NK-92 (cell line): Measurements from ENCODE around the gene PGD.
A peak's percentile ranks its signal among the peaks of the same experiment; 100 is the strongest.
"Not testable (repeated sequence)": the region's sequence is repeated elsewhere in the genome, so short reads cannot be mapped to it uniquely, and the experiment has no call there.

ENCODE experiments used
- DNase-seq: peaks from one replicate; lab custom pipeline; 2025; ENCODE audit not compliant: unreplicated experiment; lab: John Stamatoyannopoulos, UW

Gene PGD

GRCh38 chr1:10398278-10398733 is 558 bp upstream of the PGD start:
- DNase-seq: no peak

- no peak for DNase-seq
Measured at GRCh38 chr1:10399444-10399941, 629 bp downstream of the PGD start.

- no peak for DNase-seq
Measured at GRCh38 chr1:10400013-10400412, 1.1 kb downstream of the PGD start.

GRCh38 chr1:10401281-10401680 is 2.4 kb downstream of the PGD start:
- DNase-seq: no peak

- DNase-seq: no peak
Measured at GRCh38 chr1:10402729-10403274, 3.9 kb downstream of the PGD start.

GRCh38 chr1:10407201-10407600 is 8.3 kb downstream of the PGD start:
- no peak for DNase-seq

GRCh38 chr1:10415211-10415930 is 16.5 kb downstream of the PGD start:
- no peak for DNase-seq

- not testable (repeated sequence) for DNase-seq
Measured at GRCh38 chr1:10415967-10416366, 17.1 kb downstream of the PGD start.

- not testable (repeated sequence) for DNase-seq
Measured at GRCh38 chr1:10418741-10419140, 19.9 kb downstream of the PGD start.

- no peak for DNase-seq
Measured at GRCh38 chr1:10419351-10419750, 20.5 kb downstream of the PGD start.

- DNase-seq: no peak
Measured at GRCh38 chr1:10421637-10422036, 22.8 kb downstream of the PGD start.

GRCh38 chr1:10424034-10424433 is 25.2 kb downstream of the PGD start:
- no peak for DNase-seq

GRCh38 chr1:10424651-10425050 is 25.8 kb downstream of the PGD start:
- no peak for DNase-seq

- DNase-seq: not testable (repeated sequence)
Measured at GRCh38 chr1:10425826-10426534, 27.1 kb downstream of the PGD start.

GRCh38 chr1:10426535-10426848 is 27.6 kb downstream of the PGD start:
- DNase-seq: not testable (repeated sequence)

- DNase-seq: no peak
Measured at GRCh38 chr1:10428984-10429383, 30.1 kb downstream of the PGD start.

- no peak for DNase-seq
Measured at GRCh38 chr1:10429868-10430215, 31.0 kb downstream of the PGD start.

- peak; percentile 37 for DNase-seq
Measured at GRCh38 chr1:10430216-10431069, 31.6 kb downstream of the PGD start, which contains the start of gene CENPS. CENPS (plus strand) TSS chr1:10430433; CDS start chr1:10430518, 85 bp downstream.

- no peak for DNase-seq
Measured at GRCh38 chr1:10431070-10431730, 32.3 kb downstream of the PGD start.

GRCh38 chr1:10432910-10433700 is 34.2 kb downstream of the PGD start:
- DNase-seq: no peak
